Trophoblast cell (in vitro differentiated cells and primary cell): ENCODE measurements around the gene ZNF365.
"Not testable (repeated sequence)": the region's sequence is repeated elsewhere in the genome, so short reads cannot be mapped to it uniquely, and the experiment has no call there.

Source experiments
- DNase-seq, 2 donors: peaks; one replicate each; pipeline ENCODE4 v3.0.0-alpha.2; 2016
- H2AFZ ChIP-seq: 2 replicates; pipeline ENCODE4 v1.6.1; 2013; ENCODE audit warnings: low read length, moderate library complexity, mild to moderate bottlenecking; ENCODE audit not compliant: insufficient read depth, poor library complexity
- H2AK5ac ChIP-seq: 2 replicates; pipeline ENCODE4 v1.6.1; 2013; ENCODE audit warnings: mild to moderate bottlenecking, low read length
- H2BK120ac ChIP-seq: 2 replicates; pipeline ENCODE4 v1.6.1; 2013; ENCODE audit warnings: low read length, mild to moderate bottlenecking, moderate library complexity; ENCODE audit not compliant: insufficient read depth, poor library complexity
- H2BK12ac ChIP-seq: 2 replicates; pipeline ENCODE4 v1.6.1; 2013; ENCODE audit warnings: mild to moderate bottlenecking, low read length, moderate library complexity
- H2BK5ac ChIP-seq: 2 replicates; pipeline ENCODE4 v1.6.1; 2013; ENCODE audit warnings: low read length, low read depth, moderate library complexity, mild to moderate bottlenecking; ENCODE audit not compliant: poor library complexity
- H3K14ac ChIP-seq: 2 replicates; pipeline ENCODE4 v1.6.1; 2013; ENCODE audit warnings: mild to moderate bottlenecking, low read length
- H3K18ac ChIP-seq: 2 replicates; pipeline ENCODE4 v1.6.1; 2013; ENCODE audit warnings: mild to moderate bottlenecking, low read length
- H3K23ac ChIP-seq: 2 replicates; pipeline ENCODE4 v1.6.1; 2013; ENCODE audit warnings: low read length
- H3K27ac ChIP-seq: 2 replicates; pipeline ENCODE4 v1.5.1; 2013; ENCODE audit warnings: low read depth, mild to moderate bottlenecking, inconsistent platforms, low read length, moderate library complexity
- H3K27me3 ChIP-seq: 2 replicates; pipeline ENCODE4 v1.6.1; 2013; ENCODE audit warnings: inconsistent platforms, mild to moderate bottlenecking, low read length, moderate library complexity; ENCODE audit not compliant: insufficient read depth
- H3K36me3 ChIP-seq, 2 experiments: 1 replicate in 1 of 2; 2 replicates in 1 of 2; pipeline ENCODE4 v1.6.1; 2013; ENCODE audit warnings: low read length in 2 of 2, mild to moderate bottlenecking in 2 of 2, moderate library complexity in 1 of 2; ENCODE audit not compliant: insufficient read depth in 2 of 2, control insufficient read depth in 1 of 2
- H3K4ac ChIP-seq: 2 replicates; pipeline ENCODE4 v1.6.1; 2013; ENCODE audit warnings: low read depth, mild to moderate bottlenecking, low read length, moderate library complexity
- H3K4me1 ChIP-seq, 2 experiments: 1 replicate in 1 of 2; 2 replicates in 1 of 2; pipeline ENCODE4 v1.6.1; 2013; ENCODE audit warnings: low read length in 2 of 2, mild to moderate bottlenecking in 2 of 2, moderate library complexity in 1 of 2; ENCODE audit not compliant: insufficient read depth in 2 of 2, control insufficient read depth in 1 of 2
- H3K4me2 ChIP-seq: 2 replicates; pipeline ENCODE4 v1.6.1; 2013; ENCODE audit warnings: inconsistent platforms, mild to moderate bottlenecking, low read length, moderate library complexity
- H3K4me3 ChIP-seq: 2 replicates; pipeline ENCODE4 v1.5.1; 2013; ENCODE audit warnings: mild to moderate bottlenecking, low read depth, low read length, inconsistent platforms
- H3K79me1 ChIP-seq: one replicate; pipeline ENCODE4 v1.6.1; 2013; ENCODE audit warnings: low read length
- H3K79me2 ChIP-seq: 2 replicates; pipeline ENCODE4 v1.6.1; 2013; ENCODE audit warnings: low read length, mild to moderate bottlenecking; ENCODE audit not compliant: control insufficient read depth, insufficient read depth, poor library complexity
- H3K9ac ChIP-seq: 2 replicates; pipeline ENCODE4 v1.6.1; 2013; ENCODE audit warnings: mild to moderate bottlenecking, low read length
- H3K9me3 ChIP-seq: 2 replicates; pipeline ENCODE4 v1.6.1; 2013; ENCODE audit warnings: low read depth, mild to moderate bottlenecking, control low read depth, inconsistent platforms, low read length; ENCODE audit not compliant: insufficient read depth
- H4K12ac ChIP-seq: 2 replicates; pipeline ENCODE4 v1.6.1; 2013; ENCODE audit warnings: low read depth, mild to moderate bottlenecking, low read length, moderate library complexity
- H4K8ac ChIP-seq: 2 replicates; pipeline ENCODE4 v1.6.1; 2013; ENCODE audit warnings: low read depth, mild to moderate bottlenecking, low read length, moderate library complexity
- H4K91ac ChIP-seq: one replicate; pipeline ENCODE4 v1.6.1; 2013; ENCODE audit warnings: low read depth, mild to moderate bottlenecking, low read length, moderate library complexity
- WGBS: extraction: QIAGEN DNeasy Blood & Tissue Kit; methylation state at CpG from one replicate; pipeline ENCODE4 v1.1.7; 2013; ENCODE audit warnings: missing lambda C conversion rate; ENCODE audit not compliant: insufficient read length, insufficient coverage; ENCODE audit errors: extremely low coverage; 5-methylcytosine and 5-hydroxymethylcytosine counted together

The ZNF365 gene

GRCh38 chr10:62352356-62352970 is 21.7 kb upstream of the ZNF365 start:
- no peak overlapping the region for H2BK120ac ChIP-seq
- H4K91ac ChIP-seq, result no peak overlapping the region
- H2AFZ ChIP-seq, result no peak overlapping the region
- no peak overlapping the region for H3K4me3 ChIP-seq
- no peak for DNase-seq
- H3K4ac ChIP-seq, result no peak overlapping the region
- H3K23ac ChIP-seq, result no peak overlapping the region
- H3K27me3 ChIP-seq, result no peaks in the 10 kb centered on the region
- no peaks in the 10 kb centered on the region for H3K4me1 ChIP-seq
- no peak overlapping the region for H4K8ac ChIP-seq
- H3K4me2 ChIP-seq, result no peak overlapping the region
- H3K18ac ChIP-seq, result no peak overlapping the region
- H2AK5ac ChIP-seq, result no peak overlapping the region
- H3K79me2 ChIP-seq, result no peaks in the 10 kb centered on the region
- no peaks in the 10 kb centered on the region for H3K79me1 ChIP-seq
- no peaks in the 10 kb centered on the region for H3K36me3 ChIP-seq
- H3K14ac ChIP-seq, result no peak overlapping the region
- no peak overlapping the region for H4K12ac ChIP-seq
- H3K9ac ChIP-seq, result no peak overlapping the region
- no peak overlapping the region for H3K27ac ChIP-seq
- H2BK12ac ChIP-seq, result no peak overlapping the region
- H2BK5ac ChIP-seq, result no peak overlapping the region
- no peaks in the 10 kb centered on the region for H3K9me3 ChIP-seq

- Histone ChIP-seq H2BK120ac (no peak overlapping the region), H3K79me1 (no peaks in the 10 kb centered on the region), H2AK5ac (no peak overlapping the region), H3K9ac (no peak overlapping the region), H3K18ac (no peak overlapping the region), H4K91ac (no peak overlapping the region), H3K4me3 (no peak overlapping the region), H3K9me3 (no peaks in the 10 kb centered on the region), H3K4me2 (no peak overlapping the region), H3K79me2 (no peaks in the 10 kb centered on the region), H3K23ac (no peak overlapping the region), H2AFZ (no peak overlapping the region), H3K27ac (no peak overlapping the region), H3K4ac (no peak overlapping the region), H3K14ac (no peak overlapping the region), H3K36me3 (no peaks in the 10 kb centered on the region), H2BK5ac (no peak overlapping the region), H4K8ac (no peak overlapping the region), H3K27me3 (no peaks in the 10 kb centered on the region), H4K12ac (no peak overlapping the region), H3K4me1 (no peaks in the 10 kb centered on the region), H2BK12ac (no peak overlapping the region)
- DNase-seq, result no peak
- WGBS, result no CpG with 5 or more reads among the region's 2 CpGs
Observed at GRCh38 chr10:62354916-62355315, 19.3 kb upstream of the ZNF365 start.

- Histone ChIP-seq H3K27ac (no peak overlapping the region), H3K4ac (no peak overlapping the region), H3K36me3 (no peaks in the 10 kb centered on the region), H3K4me1 (no peaks in the 10 kb centered on the region), H3K79me1 (no peaks in the 10 kb centered on the region), H3K23ac (no peak overlapping the region), H2BK12ac (no peak overlapping the region), H3K27me3 (no peaks in the 10 kb centered on the region), H2BK120ac (no peak overlapping the region), H2AFZ (no peak overlapping the region), H3K14ac (no peak overlapping the region), H3K4me3 (no peak overlapping the region), H4K91ac (no peak overlapping the region), H2BK5ac (no peak overlapping the region), H4K12ac (no peak overlapping the region), H2AK5ac (no peak overlapping the region), H3K9me3 (no peaks in the 10 kb centered on the region), H4K8ac (no peak overlapping the region), H3K9ac (no peak overlapping the region), H3K18ac (no peak overlapping the region), H3K79me2 (no peaks in the 10 kb centered on the region), H3K4me2 (no peak overlapping the region)
- WGBS, result no CpG with 5 or more reads among the region's 2 CpGs
- DNase-seq, result no peak
Observed at GRCh38 chr10:62356447-62356846, 17.7 kb upstream of the ZNF365 start.

- H3K4me2 ChIP-seq, H3K14ac ChIP-seq, H2AK5ac ChIP-seq, H2BK120ac ChIP-seq, H3K79me1 ChIP-seq, H3K23ac ChIP-seq, DNase-seq, H2AFZ ChIP-seq, H3K27ac ChIP-seq, H4K91ac ChIP-seq, H3K79me2 ChIP-seq, H3K4me1 ChIP-seq, H3K27me3 ChIP-seq, H4K8ac ChIP-seq, H3K18ac ChIP-seq, H2BK12ac ChIP-seq, H3K4me3 ChIP-seq, H3K36me3 ChIP-seq, H4K12ac ChIP-seq, H3K9me3 ChIP-seq, H3K9ac ChIP-seq, H3K4ac ChIP-seq, H2BK5ac ChIP-seq: not testable (repeated sequence)
- WGBS, result no CpG with 5 or more reads among the region's 2 CpGs
Observed at GRCh38 chr10:62358151-62358550, 16.0 kb upstream of the ZNF365 start.
